ENCODE measurements around the gene FBXO22. TPM values are rescaled to one million over a fixed set of nuclear protein-coding genes. Genes with fewer than 3 reads are reported as not detected.
A peak's percentile ranks its signal among the peaks of the same experiment; 100 is the strongest.
"Not testable (repeated sequence)": the region's sequence is repeated elsewhere in the genome, so short reads cannot be mapped to it uniquely, and the experiment has no call there.

Gene FBXO22
- 19.3 TPM for total RNA-seq
- long read RNA-seq, full-length matches to known transcripts: 45 of 47 reads
- long read RNA-seq, partial matches to known transcripts: 1 of 47 reads
- long read RNA-seq, other reads (novel, unspliced or antisense): 1 of 47 reads

- DNase-seq: peak; percentile 95
- ATAC-seq (ENCODE audit: poor library complexity): peak; percentile 99
- intact Hi-C loops (cut with DNase I): no loop called here
These were observed at the start of gene FBXO22 for GRCh38 chr15:75903331-75904239. FBXO22 (plus strand) TSS chr15:75903878; CDS start chr15:75903964, 86 bp downstream.

DNA sequence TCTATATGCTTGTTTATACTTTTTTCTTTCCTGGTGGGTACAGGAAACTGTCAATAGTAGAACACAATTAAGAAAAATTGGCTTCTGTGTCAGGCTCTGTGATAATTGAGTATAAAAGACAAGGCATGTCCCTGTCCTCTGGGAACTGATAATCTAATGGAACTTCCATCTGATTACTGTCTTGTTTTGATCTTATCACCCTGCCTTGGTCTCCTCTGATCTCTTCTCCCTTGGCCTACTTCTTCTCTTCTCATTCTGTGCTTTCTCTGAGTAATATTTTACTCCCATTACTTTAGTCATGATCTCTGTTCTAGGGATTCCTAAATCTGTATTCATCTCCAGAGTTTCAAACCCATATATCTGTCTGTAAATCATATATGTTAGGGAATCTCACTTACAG is 45.8 kb upstream of the FBXO22 start:
- ATAC-seq (ENCODE audit: poor library complexity) (no peak), DNase-seq (no peak)
- intact Hi-C loops (cut with DNase I): no loop called here

DNA sequence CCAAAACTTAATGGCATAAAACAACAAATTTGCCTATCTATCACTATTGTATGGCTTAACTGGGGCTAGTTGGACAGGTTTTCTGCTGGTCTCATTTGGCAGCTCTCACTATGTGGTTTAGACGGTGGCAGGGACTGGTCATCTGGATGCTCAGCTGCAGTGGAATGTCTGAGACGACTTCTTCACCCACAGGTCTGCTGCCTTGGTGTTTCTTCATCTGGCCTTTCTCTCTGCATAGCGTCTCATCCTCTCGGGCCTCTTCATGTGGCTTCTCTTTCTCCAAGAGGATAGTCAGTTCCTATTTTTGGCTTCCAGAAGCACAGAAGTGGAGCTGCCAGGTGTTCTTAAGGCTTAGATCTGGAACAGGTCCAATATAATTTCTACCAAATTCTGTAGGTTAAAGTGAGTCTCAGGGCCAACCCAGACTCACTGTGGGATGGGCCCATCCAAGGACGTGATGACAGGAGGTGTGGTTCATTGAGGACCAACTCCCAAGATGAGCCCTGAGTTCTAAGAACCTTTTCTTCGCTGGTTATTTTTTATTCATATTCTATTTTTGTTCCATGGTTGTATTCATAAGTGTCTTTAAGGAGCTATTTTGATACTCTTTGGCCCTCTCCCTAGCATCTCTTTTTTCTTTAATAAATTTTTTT is 41.8 kb upstream of the FBXO22 start:
- DNase-seq: no peak
- intact Hi-C loops (cut with DNase I): no loop called here

GRCh38 chr15:75862796-75863195 is 40.9 kb upstream of the FBXO22 start:
- DNase-seq: no peak
- intact Hi-C loops (cut with DNase I): no loop called here
- no peak for ATAC-seq (ENCODE audit: poor library complexity)

More for the DNA sequence above, 41.8 kb upstream of the FBXO22 start:
- no peak for ATAC-seq (ENCODE audit: poor library complexity)

- DNase-seq: no peak
- ATAC-seq (ENCODE audit: poor library complexity): no peak
- intact Hi-C loops (cut with DNase I): no loop called here
These were observed 39.2 kb upstream of the FBXO22 start for GRCh38 chr15:75864213-75865059.

DNA sequence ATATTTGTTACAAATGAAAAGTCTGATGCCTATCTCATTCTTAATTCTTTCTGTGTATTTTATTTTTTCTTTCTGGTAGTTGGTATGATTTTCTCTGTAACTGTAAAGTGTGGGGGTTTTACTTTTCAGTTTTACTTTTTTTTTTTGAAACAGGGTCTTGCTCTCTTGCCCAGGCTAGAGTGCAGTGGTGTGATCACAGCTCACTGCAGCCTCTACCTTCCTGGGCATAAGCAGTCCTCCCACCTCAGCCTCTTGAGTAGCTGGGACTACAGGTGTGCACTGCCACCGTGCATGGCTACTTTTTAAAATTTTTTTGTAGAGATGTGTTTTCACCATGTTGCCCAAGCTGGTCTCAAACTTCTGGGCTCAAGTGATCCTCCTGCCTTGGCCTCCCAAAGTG is 37.6 kb upstream of the FBXO22 start:
- intact Hi-C loops (cut with DNase I); ATAC-seq (ENCODE audit: poor library complexity); DNase-seq: not testable (repeated sequence)

DNA sequence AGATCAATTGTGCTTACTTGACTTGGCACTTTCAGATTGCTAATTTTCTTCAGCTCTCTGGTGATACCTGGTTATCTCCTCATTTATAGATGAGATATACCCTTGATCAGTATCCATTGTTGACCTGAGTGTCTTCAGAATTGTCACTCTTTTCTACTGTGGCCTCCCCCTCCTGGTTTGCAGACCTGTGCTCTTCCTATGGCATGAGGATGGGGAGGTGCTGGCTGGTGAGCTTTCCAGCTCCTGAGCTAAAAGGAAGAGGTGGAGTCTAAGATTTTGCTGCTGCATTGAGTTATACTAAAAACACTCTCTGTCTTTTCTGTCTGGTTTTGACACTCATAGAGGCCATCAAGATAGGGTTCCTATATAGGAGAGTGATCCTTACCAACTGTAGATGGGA is 36.8 kb upstream of the FBXO22 start:
- intact Hi-C loops (cut with DNase I): no loop called here
- ATAC-seq (ENCODE audit: poor library complexity): no peak
- no peak for DNase-seq

DNA sequence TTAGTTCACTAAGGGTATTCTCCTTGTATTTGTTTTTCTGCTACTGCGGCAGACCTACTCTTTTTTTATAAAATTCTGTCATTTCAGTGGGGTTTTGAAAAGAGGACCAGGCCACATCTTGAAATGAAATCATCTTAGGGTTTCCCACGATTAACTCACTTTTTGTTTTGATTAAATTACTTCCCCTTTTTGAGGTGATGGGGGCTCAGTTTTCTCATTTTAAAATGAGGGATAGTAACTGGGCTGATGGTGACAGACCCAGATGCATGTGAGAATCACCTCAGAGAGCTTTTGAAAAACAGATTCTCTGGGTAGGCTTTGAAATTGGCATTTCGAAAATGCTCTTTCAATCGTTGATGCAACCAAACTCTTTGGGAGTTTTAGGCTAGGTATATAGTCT is 36.2 kb upstream of the FBXO22 start:
- no peak for DNase-seq
- intact Hi-C loops (cut with DNase I): no loop called here
- no peak for ATAC-seq (ENCODE audit: poor library complexity)

DNA sequence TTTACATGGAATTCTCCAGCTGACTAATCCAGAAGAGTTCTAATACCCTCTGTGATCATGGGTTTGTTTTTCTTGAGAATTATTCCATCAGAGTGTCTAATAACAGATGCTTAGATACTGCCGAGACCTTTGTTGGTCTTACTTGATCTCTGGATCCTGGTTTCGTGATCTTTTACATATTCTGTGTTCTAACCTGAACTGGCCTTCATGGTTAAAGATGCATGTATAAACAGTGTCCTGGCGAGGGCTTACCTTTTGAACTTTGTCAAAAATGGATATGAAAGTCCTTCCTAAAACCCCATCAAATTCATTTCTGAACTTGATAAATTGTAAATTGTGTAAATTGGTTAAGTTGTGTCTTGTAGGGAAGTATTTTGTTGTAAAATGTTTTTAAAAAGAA is 35.7 kb upstream of the FBXO22 start:
- intact Hi-C loops (cut with DNase I): no loop called here
- ATAC-seq (ENCODE audit: poor library complexity): no peak

GRCh38 chr15:75869446-75869845 is 34.2 kb upstream of the FBXO22 start:
- no peak for ATAC-seq (ENCODE audit: poor library complexity)
- intact Hi-C loops (cut with DNase I): no loop called here
- DNase-seq: no peak

More for the DNA sequence above, 35.7 kb upstream of the FBXO22 start:
- DNase-seq: no peak

- ATAC-seq (ENCODE audit: poor library complexity); intact Hi-C loops (cut with DNase I); DNase-seq: not testable (repeated sequence)
These were observed 32.1 kb upstream of the FBXO22 start for GRCh38 chr15:75871589-75871988.

DNA sequence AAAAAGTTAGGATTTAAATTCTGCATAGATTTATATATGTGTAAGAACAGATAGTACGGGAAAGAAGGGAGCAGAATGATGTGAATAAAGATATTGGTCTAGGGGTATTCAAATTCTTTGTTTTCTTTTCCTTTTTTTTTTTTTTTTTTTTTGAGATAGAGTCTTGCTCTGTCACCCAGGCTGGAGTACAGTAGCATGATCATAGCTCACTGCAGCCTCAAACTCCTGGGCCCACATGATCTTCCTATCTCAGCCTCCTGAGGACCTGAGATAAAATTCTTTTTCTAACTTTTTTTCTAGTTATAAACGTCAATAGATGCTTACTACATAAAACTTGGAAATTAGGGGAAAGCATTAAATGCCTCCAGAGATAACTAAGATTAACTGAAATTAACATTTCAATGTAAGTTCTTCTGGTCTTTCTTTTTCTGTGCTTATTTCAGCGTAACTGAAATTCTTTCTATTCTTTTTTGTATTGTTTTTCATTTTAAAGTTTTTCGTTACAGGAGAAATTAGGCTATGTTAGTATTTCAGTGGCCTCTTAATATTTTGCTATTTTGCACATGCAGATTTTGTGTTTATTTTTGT is 31.2 kb upstream of the FBXO22 start:
- no peak for ATAC-seq (ENCODE audit: poor library complexity)
- intact Hi-C loops (cut with DNase I): no loop called here

GRCh38 chr15:75884041-75884440 is 19.6 kb upstream of the FBXO22 start:
- no peak for ATAC-seq (ENCODE audit: poor library complexity)
- intact Hi-C loops (cut with DNase I): no loop called here
- no peak for DNase-seq

More for the DNA sequence above, 31.2 kb upstream of the FBXO22 start:
- DNase-seq: no peak

- intact Hi-C loops (cut with DNase I): no loop called here
- no peak for DNase-seq
These were observed 16.5 kb upstream of the FBXO22 start for GRCh38 chr15:75887178-75887577.

DNA sequence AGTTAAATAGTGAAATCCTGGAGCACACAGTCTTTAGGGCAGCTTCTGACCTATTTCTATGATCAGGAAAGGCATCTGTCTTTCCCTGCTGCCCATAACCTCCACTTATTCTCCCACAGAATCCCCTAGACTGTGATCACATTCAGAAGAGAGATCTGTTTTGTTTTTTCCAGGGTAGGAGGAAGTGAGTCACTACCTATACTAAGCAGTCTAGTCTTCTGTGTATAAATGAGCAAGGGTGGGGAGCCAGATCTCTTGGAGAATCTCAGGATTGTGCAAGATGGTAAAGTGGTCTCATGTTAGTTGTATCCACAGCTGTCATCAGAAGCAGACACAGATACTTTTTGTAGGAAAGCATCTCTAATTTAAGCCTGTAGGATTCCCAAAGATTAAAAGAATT is 11.8 kb upstream of the FBXO22 start:
- intact Hi-C loops (cut with DNase I): no loop called here
- DNase-seq: no peak
- ATAC-seq (ENCODE audit: poor library complexity): no peak

More at GRCh38 chr15:75887178-75887577, 16.5 kb upstream of the FBXO22 start:
- no peak for ATAC-seq (ENCODE audit: poor library complexity)

DNA sequence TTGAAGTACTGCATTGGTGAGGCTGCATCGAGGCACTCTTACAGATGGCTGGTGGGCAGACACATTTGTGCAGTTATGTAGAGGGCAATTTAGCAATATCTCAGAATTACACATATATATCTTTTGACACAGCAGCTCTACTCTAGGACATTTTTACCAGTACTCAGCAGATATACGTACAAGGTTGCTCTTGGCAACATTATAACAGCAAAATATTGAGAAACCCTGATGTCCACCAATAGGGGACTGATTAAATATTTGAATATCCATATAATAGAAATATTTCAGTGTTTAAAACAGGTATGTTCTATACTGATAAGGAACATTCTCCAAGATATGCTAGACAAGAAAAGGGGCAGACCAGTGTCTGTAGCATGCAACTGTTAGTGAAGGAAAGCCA is 7.9 kb upstream of the FBXO22 start:
- intact Hi-C loops (cut with DNase I): no loop called here
- ATAC-seq (ENCODE audit: poor library complexity) (no peak), DNase-seq (no peak)

DNA sequence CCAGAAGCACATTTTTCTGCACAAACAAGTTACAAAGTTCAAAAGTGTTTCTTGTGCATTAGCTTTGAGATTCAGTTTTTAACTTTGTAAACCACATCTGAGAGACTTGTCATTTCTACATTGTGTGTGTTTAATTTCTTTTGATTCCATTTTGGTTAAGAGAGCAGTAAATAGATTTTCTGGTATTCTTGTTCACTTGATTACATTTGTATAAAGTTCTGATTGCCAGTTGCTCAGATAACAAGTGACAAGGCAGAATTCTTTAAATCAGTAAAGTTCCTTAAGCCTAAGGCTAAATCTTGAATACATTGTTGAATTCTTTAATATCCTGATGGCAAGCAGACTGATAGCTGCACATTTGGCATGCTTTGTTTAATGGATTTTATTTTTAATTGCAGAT is 3.1 kb upstream of the FBXO22 start:
- intact Hi-C loops (cut with DNase I): no loop called here
- ATAC-seq (ENCODE audit: poor library complexity): no peak
- no peak for DNase-seq

DNA sequence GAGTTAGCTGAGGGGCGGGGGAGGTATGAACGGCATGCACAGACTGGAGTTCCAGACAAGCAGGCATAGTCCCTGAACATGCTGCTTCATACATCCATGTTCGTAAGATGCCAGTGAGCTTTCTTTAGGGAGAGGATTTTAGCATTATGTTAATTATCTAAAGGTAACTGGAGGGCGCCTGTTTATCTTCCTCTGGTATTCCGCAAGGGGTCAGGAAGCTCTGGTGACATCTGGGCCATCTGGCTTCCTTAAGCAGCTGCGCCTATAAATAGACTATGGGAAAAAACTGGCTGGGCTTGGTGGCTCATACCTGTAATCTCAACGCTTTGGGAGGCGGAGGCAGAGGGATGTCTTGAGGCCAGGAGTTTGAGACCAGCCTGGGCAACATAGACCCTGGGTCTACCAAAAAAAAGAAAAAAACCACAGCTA is 1.5 kb upstream of the FBXO22 start:
- ATAC-seq (ENCODE audit: poor library complexity) (peak; percentile 28), DNase-seq (no peak)
- intact Hi-C loops (cut with DNase I): no loop called here
